Karpas-422 (cell line): ENCODE measurements around the gene PYCARD. TPM values are rescaled to one million over a fixed set of nuclear protein-coding genes. Genes with fewer than 3 reads are reported as not detected.
"Not testable (repeated sequence)": the region's sequence is repeated elsewhere in the genome, so short reads cannot be mapped to it uniquely, and the experiment has no call there.

Experiments used
- DNase-seq: peaks from one replicate; pipeline ENCODE4 v3.0.0-alpha.2; 2015
- H2AFZ ChIP-seq: fragments of 200-600 bp; sonication (generic); 2 replicates; pipeline ENCODE4 v1.6.1; 2014; ENCODE audit warnings: antibody characterized with exemption, low read length, mixed read lengths
- H3K27ac ChIP-seq: fragments of 200-600 bp; sonication (generic); 2 replicates; pipeline ENCODE4 v1.5.1; 2014; ENCODE audit warnings: mild to moderate bottlenecking, low read length, moderate library complexity
- H3K27me3 ChIP-seq: fragments of 200-600 bp; sonication (generic); 2 replicates; pipeline ENCODE4 v1.6.1; 2014; ENCODE audit warnings: low read length, mixed read lengths
- H3K36me3 ChIP-seq: fragments of 200-600 bp; sonication (generic); 2 replicates; pipeline ENCODE4 v1.6.1; 2014; ENCODE audit warnings: low read length, mixed read lengths; ENCODE audit not compliant: insufficient read depth
- H3K4me1 ChIP-seq: fragments of 200-600 bp; sonication (generic); 2 replicates; pipeline ENCODE4 v1.6.1; 2014; ENCODE audit warnings: mild to moderate bottlenecking, low read length, mixed read lengths
- H3K4me2 ChIP-seq: fragments of 200-600 bp; sonication (generic); 2 replicates; pipeline ENCODE4 v1.6.1; 2014; ENCODE audit warnings: low read length, low read depth, mild to moderate bottlenecking; ENCODE audit not compliant: poor library complexity, severe bottlenecking
- H3K4me3 ChIP-seq: fragments of 200-600 bp; sonication (generic); 2 replicates; pipeline ENCODE4 v1.5.1; 2014; ENCODE audit warnings: mild to moderate bottlenecking, antibody characterized with exemption, low read length, mixed read lengths
- H3K79me2 ChIP-seq: fragments of 200-600 bp; sonication (generic); 2 replicates; pipeline ENCODE4 v1.6.1; 2014; ENCODE audit warnings: mild to moderate bottlenecking, low read length, mixed read lengths
- H3K9ac ChIP-seq: fragments of 200-600 bp; sonication (generic); 2 replicates; pipeline ENCODE4 v1.6.0; 2014; ENCODE audit warnings: low read length
- H3K9me2 ChIP-seq: fragments of 200-600 bp; sonication (generic), shearing (Covaris generic); replicated peaks from 2 replicates; pipeline ENCODE4 v1.6.0; 2014; ENCODE audit warnings: mild to moderate bottlenecking, low read length, moderate library complexity; ENCODE audit not compliant: insufficient read depth
- H3K9me3 ChIP-seq: fragments of 300-700, 200-600 bp; sonication (generic); 2 replicates; pipeline ENCODE4 v1.6.1; 2014; ENCODE audit warnings: low read length, mixed read lengths
- H4K20me1 ChIP-seq: fragments of 200-600 bp; sonication (generic); 2 replicates; pipeline ENCODE4 v1.6.1; 2014; ENCODE audit warnings: mild to moderate bottlenecking, antibody characterized with exemption, low read length, low read depth; ENCODE audit not compliant: insufficient read depth
- total RNA-seq: library from RNA; depleted of rRNA; stranded (reverse); fragments of >200 nt; shearing (Covaris generic); gene quantifications from 2 replicates; pipeline ENCODE4 v1.2.3, GENCODE V29; 2014; ENCODE audit warnings: low replicate concordance; rRNA removed

Gene PYCARD
- total RNA-seq: 78.0 and 206 TPM in 2 replicates

GRCh38 chr16:31202414-31203375 lies at the start of gene PYCARD:
PYCARD (minus strand) TSS chr16:31202760; CDS start chr16:31202690, 70 bp downstream.
- H3K4me3 ChIP-seq: peak within 1 kb of the TSS; percentile 72
- DNase-seq: peak; percentile 71
- peak within 1 kb of the TSS; percentile 88 for H3K4me2 ChIP-seq

GRCh38 chr16:31251435-31251834 lies 48.9 kb upstream of the PYCARD start:
- no peak overlapping the region for H3K27ac ChIP-seq
- H3K9me3 ChIP-seq: no peaks in the 10 kb centered on the region
- no peak for DNase-seq
- H3K4me2 ChIP-seq: no peak overlapping the region
- H3K9me2 ChIP-seq: no peaks in the 10 kb centered on the region
- H3K4me3 ChIP-seq: no peak overlapping the region
- H3K27me3 ChIP-seq: no peaks in the 10 kb centered on the region
- no peak overlapping the region for H2AFZ ChIP-seq
- H4K20me1 ChIP-seq: no peaks in the 10 kb centered on the region
- no peaks in the 10 kb centered on the region for H3K79me2 ChIP-seq
- H3K4me1 ChIP-seq: no peaks in the 10 kb centered on the region
- no peak overlapping the region for H3K9ac ChIP-seq
- no peaks in the 10 kb centered on the region for H3K36me3 ChIP-seq

More at GRCh38 chr16:31202414-31203375, at the start of gene PYCARD:
- H2AFZ ChIP-seq: peak within 1 kb of the TSS; percentile 93; the same call in 1 of the 2 replicates
- peaks cover 28% of the 10 kb centered on the region for H3K4me1 ChIP-seq
- H4K20me1 ChIP-seq: peaks cover 15% of the 10 kb centered on the region; the same call in 1 of the 2 replicates
- no peaks in the 10 kb centered on the region for H3K9me2 ChIP-seq
- no peaks in the 10 kb centered on the region for H3K79me2 ChIP-seq
- H3K27ac ChIP-seq: no peak within 1 kb of the TSS
- no peaks in the 10 kb centered on the region for H3K27me3 ChIP-seq
- no peaks in the 10 kb centered on the region for H3K36me3 ChIP-seq
- H3K9me3 ChIP-seq: no peaks in the 10 kb centered on the region
- peak within 1 kb of the TSS; percentile 91 for H3K9ac ChIP-seq

GRCh38 chr16:31250782-31251384 lies 48.3 kb upstream of the PYCARD start:
- Histone ChIP-seq H3K4me3 (no peak overlapping the region), H4K20me1 (no peaks in the 10 kb centered on the region), H3K36me3 (no peaks in the 10 kb centered on the region), H3K9ac (no peak overlapping the region), H3K27ac (no peak overlapping the region), H3K27me3 (no peaks in the 10 kb centered on the region), H3K79me2 (no peaks in the 10 kb centered on the region), H3K9me3 (no peaks in the 10 kb centered on the region), H3K4me2 (no peak overlapping the region), H2AFZ (no peak overlapping the region), H3K9me2 (no peaks in the 10 kb centered on the region), H3K4me1 (no peaks in the 10 kb centered on the region)
- no peak for DNase-seq

GRCh38 chr16:31248344-31248743 lies 45.8 kb upstream of the PYCARD start:
- Histone ChIP-seq H3K4me3 (no peak overlapping the region), H3K27ac (no peak overlapping the region), H3K27me3 (no peaks in the 10 kb centered on the region), H3K9ac (no peak overlapping the region), H3K79me2 (no peaks in the 10 kb centered on the region), H3K4me1 (peaks cover 7% of the 10 kb centered on the region), H3K9me2 (no peaks in the 10 kb centered on the region), H4K20me1 (no peaks in the 10 kb centered on the region), H3K36me3 (no peaks in the 10 kb centered on the region), H2AFZ (no peak overlapping the region), H3K4me2 (no peak overlapping the region), H3K9me3 (no peaks in the 10 kb centered on the region)
- no peak for DNase-seq

- Histone ChIP-seq H3K27ac (no peak overlapping the region), H3K79me2 (no peaks in the 10 kb centered on the region), H3K36me3 (no peaks in the 10 kb centered on the region), H3K9me3 (no peaks in the 10 kb centered on the region), H3K27me3 (no peaks in the 10 kb centered on the region), H2AFZ (no peak overlapping the region), H3K9me2 (no peaks in the 10 kb centered on the region), H3K9ac (no peak overlapping the region), H3K4me3 (no peak overlapping the region), H3K4me1 (peaks cover 7% of the 10 kb centered on the region), H4K20me1 (no peaks in the 10 kb centered on the region), H3K4me2 (no peak overlapping the region)
- DNase-seq: no peak
Measured at GRCh38 chr16:31246296-31246695, 43.7 kb upstream of the PYCARD start.

GRCh38 chr16:31245598-31245997 lies 43.0 kb upstream of the PYCARD start:
- not testable (repeated sequence) for H2AFZ ChIP-seq, H3K9ac ChIP-seq, H3K27me3 ChIP-seq, H3K4me1 ChIP-seq, H3K9me3 ChIP-seq, H3K4me3 ChIP-seq, H3K27ac ChIP-seq, DNase-seq, H3K9me2 ChIP-seq, H4K20me1 ChIP-seq, H3K79me2 ChIP-seq, H3K36me3 ChIP-seq, H3K4me2 ChIP-seq

- DNase-seq: peak; percentile 72
- Histone ChIP-seq H3K36me3 (no peaks in the 10 kb centered on the region), H3K27ac (no peak overlapping the region), H4K20me1 (no peaks in the 10 kb centered on the region), H3K9ac (no peak overlapping the region), H3K4me3 (no peak overlapping the region), H3K27me3 (no peaks in the 10 kb centered on the region), H3K9me3 (no peaks in the 10 kb centered on the region), H3K79me2 (no peaks in the 10 kb centered on the region), H3K4me1 (peaks cover 7% of the 10 kb centered on the region), H2AFZ (no peak overlapping the region), H3K4me2 (no peak overlapping the region), H3K9me2 (no peaks in the 10 kb centered on the region)
Measured at GRCh38 chr16:31243734-31244670, 41.4 kb upstream of the PYCARD start.
